Measurements from ENCODE around the gene PPP2R5D.
"Not testable (repeated sequence)": the region's sequence is repeated elsewhere in the genome, so short reads cannot be mapped to it uniquely, and the experiment has no call there.

PPP2R5D gene

GRCh38 chr6:43037197-43037596 lies 52.8 kb downstream of the PPP2R5D start:
- H3K27ac ChIP-seq (ENCODE audit: low read length): no peak overlapping the region
- no peaks in the 10 kb centered on the region for H3K4me1 ChIP-seq (ENCODE audit: insufficient read depth, low read length)
- peaks cover 64% of the 10 kb centered on the region for H3K36me3 ChIP-seq (ENCODE audit: insufficient read depth, low read depth, low read length)
- H3K4me3 ChIP-seq (ENCODE audit: low read length): no peak overlapping the region
- no peaks in the 10 kb centered on the region for H3K9me3 ChIP-seq (ENCODE audit: insufficient read depth, low read depth, low read length)
- no peaks in the 10 kb centered on the region for H3K27me3 ChIP-seq (ENCODE audit: insufficient read depth, low read length)
- H3K9ac ChIP-seq (ENCODE audit: low read depth, low read length): no peak overlapping the region

- no peaks in the 10 kb centered on the region for H3K9me3 ChIP-seq (ENCODE audit: insufficient read depth, low read depth, low read length)
- peaks cover 62% of the 10 kb centered on the region for H3K36me3 ChIP-seq (ENCODE audit: insufficient read depth, low read depth, low read length)
- H3K4me3 ChIP-seq (ENCODE audit: low read length): no peak overlapping the region
- H3K9ac ChIP-seq (ENCODE audit: low read depth, low read length): no peak overlapping the region
- no peaks in the 10 kb centered on the region for H3K4me1 ChIP-seq (ENCODE audit: insufficient read depth, low read length)
- H3K27ac ChIP-seq (ENCODE audit: low read length): no peak overlapping the region
- no peaks in the 10 kb centered on the region for H3K27me3 ChIP-seq (ENCODE audit: insufficient read depth, low read length)
Measured at GRCh38 chr6:43037706-43038105, 53.3 kb downstream of the PPP2R5D start.

- no peak overlapping the region for H3K9ac ChIP-seq (ENCODE audit: low read depth, low read length)
- no peaks in the 10 kb centered on the region for H3K4me1 ChIP-seq (ENCODE audit: insufficient read depth, low read length)
- no peak overlapping the region for H3K4me3 ChIP-seq (ENCODE audit: low read length)
- H3K27ac ChIP-seq (ENCODE audit: low read length): no peak overlapping the region
- no peaks in the 10 kb centered on the region for H3K27me3 ChIP-seq (ENCODE audit: insufficient read depth, low read length)
- peaks cover 64% of the 10 kb centered on the region for H3K36me3 ChIP-seq (ENCODE audit: insufficient read depth, low read depth, low read length)
- H3K9me3 ChIP-seq (ENCODE audit: insufficient read depth, low read depth, low read length): no peaks in the 10 kb centered on the region
Measured at GRCh38 chr6:43038727-43039126, 54.4 kb downstream of the PPP2R5D start.

- Histone ChIP-seq H3K9me3 (ENCODE audit: insufficient read depth, low read depth, low read length) (no peaks in the 10 kb centered on the region), H3K4me1 (ENCODE audit: insufficient read depth, low read length) (no peaks in the 10 kb centered on the region), H3K36me3 (ENCODE audit: insufficient read depth, low read depth, low read length) (peaks cover 63% of the 10 kb centered on the region), H3K9ac (ENCODE audit: low read depth, low read length) (no peak overlapping the region), H3K27ac (ENCODE audit: low read length) (no peak overlapping the region), H3K4me3 (ENCODE audit: low read length) (no peak overlapping the region), H3K27me3 (ENCODE audit: insufficient read depth, low read length) (no peaks in the 10 kb centered on the region)
Measured at GRCh38 chr6:43040542-43041257, 56.3 kb downstream of the PPP2R5D start.

- H3K9ac ChIP-seq (ENCODE audit: low read depth, low read length); H3K27ac ChIP-seq (ENCODE audit: low read length); H3K27me3 ChIP-seq (ENCODE audit: insufficient read depth, low read length); H3K9me3 ChIP-seq (ENCODE audit: insufficient read depth, low read depth, low read length); H3K4me1 ChIP-seq (ENCODE audit: insufficient read depth, low read length); H3K4me3 ChIP-seq (ENCODE audit: low read length): not testable (repeated sequence)
- H3K36me3 ChIP-seq (ENCODE audit: insufficient read depth, low read depth, low read length): peaks cover 66% of the 10 kb centered on the region
Measured at GRCh38 chr6:43041475-43041874, 57.1 kb downstream of the PPP2R5D start.

GRCh38 chr6:43043310-43043709 lies 58.9 kb downstream of the PPP2R5D start:
- no peak overlapping the region for H3K4me3 ChIP-seq (ENCODE audit: low read length)
- H3K4me1 ChIP-seq (ENCODE audit: insufficient read depth, low read length): no peaks in the 10 kb centered on the region
- no peaks in the 10 kb centered on the region for H3K9me3 ChIP-seq (ENCODE audit: insufficient read depth, low read depth, low read length)
- no peak overlapping the region for H3K27ac ChIP-seq (ENCODE audit: low read length)
- H3K9ac ChIP-seq (ENCODE audit: low read depth, low read length): no peak overlapping the region
- H3K27me3 ChIP-seq (ENCODE audit: insufficient read depth, low read length): no peaks in the 10 kb centered on the region
- H3K36me3 ChIP-seq (ENCODE audit: insufficient read depth, low read depth, low read length): peaks cover 63% of the 10 kb centered on the region

GRCh38 chr6:43045371-43045930 lies 61.1 kb downstream of the PPP2R5D start:
- H3K9ac ChIP-seq (ENCODE audit: low read depth, low read length): no peak overlapping the region
- peaks cover 67% of the 10 kb centered on the region for H3K36me3 ChIP-seq (ENCODE audit: insufficient read depth, low read depth, low read length)
- H3K27me3 ChIP-seq (ENCODE audit: insufficient read depth, low read length): no peaks in the 10 kb centered on the region
- H3K4me1 ChIP-seq (ENCODE audit: insufficient read depth, low read length): no peaks in the 10 kb centered on the region
- H3K27ac ChIP-seq (ENCODE audit: low read length): no peak overlapping the region
- H3K9me3 ChIP-seq (ENCODE audit: insufficient read depth, low read depth, low read length): no peaks in the 10 kb centered on the region
- H3K4me3 ChIP-seq (ENCODE audit: low read length): no peak overlapping the region

GRCh38 chr6:43047998-43048397 lies 63.6 kb downstream of the PPP2R5D start:
- Histone ChIP-seq H3K4me3 (ENCODE audit: low read length) (no peak overlapping the region), H3K9me3 (ENCODE audit: insufficient read depth, low read depth, low read length) (no peaks in the 10 kb centered on the region), H3K9ac (ENCODE audit: low read depth, low read length) (no peak overlapping the region), H3K36me3 (ENCODE audit: insufficient read depth, low read depth, low read length) (peaks cover 60% of the 10 kb centered on the region), H3K4me1 (ENCODE audit: insufficient read depth, low read length) (peaks cover 5% of the 10 kb centered on the region), H3K27ac (ENCODE audit: low read length) (no peak overlapping the region), H3K27me3 (ENCODE audit: insufficient read depth, low read length) (no peaks in the 10 kb centered on the region)

- H3K36me3 ChIP-seq (ENCODE audit: insufficient read depth, low read depth, low read length): peaks cover 51% of the 10 kb centered on the region
- no peak overlapping the region for H3K4me3 ChIP-seq (ENCODE audit: low read length)
- no peak overlapping the region for H3K9ac ChIP-seq (ENCODE audit: low read depth, low read length)
- no peak overlapping the region for H3K27ac ChIP-seq (ENCODE audit: low read length)
- peaks cover 9% of the 10 kb centered on the region for H3K4me1 ChIP-seq (ENCODE audit: insufficient read depth, low read length)
- no peaks in the 10 kb centered on the region for H3K27me3 ChIP-seq (ENCODE audit: insufficient read depth, low read length)
- H3K9me3 ChIP-seq (ENCODE audit: insufficient read depth, low read depth, low read length): no peaks in the 10 kb centered on the region
Measured at GRCh38 chr6:43050981-43051380, 66.6 kb downstream of the PPP2R5D start.

- Histone ChIP-seq H3K36me3 (ENCODE audit: insufficient read depth, low read depth, low read length) (peaks cover 44% of the 10 kb centered on the region), H3K27ac (ENCODE audit: low read length) (no peak overlapping the region), H3K27me3 (ENCODE audit: insufficient read depth, low read length) (no peaks in the 10 kb centered on the region), H3K9ac (ENCODE audit: low read depth, low read length) (peak overlapping the region; percentile 89; the same call in 1 of the 2 replicates), H3K9me3 (ENCODE audit: insufficient read depth, low read depth, low read length) (no peaks in the 10 kb centered on the region), H3K4me1 (ENCODE audit: insufficient read depth, low read length) (peaks cover 9% of the 10 kb centered on the region), H3K4me3 (ENCODE audit: low read length) (peak overlapping the region; percentile 79)
Measured at GRCh38 chr6:43052225-43052841, 68.0 kb downstream of the PPP2R5D start.

- H3K9me3 ChIP-seq (ENCODE audit: insufficient read depth, low read depth, low read length): no peaks in the 10 kb centered on the region
- peaks cover 45% of the 10 kb centered on the region for H3K36me3 ChIP-seq (ENCODE audit: insufficient read depth, low read depth, low read length)
- H3K4me1 ChIP-seq (ENCODE audit: insufficient read depth, low read length): peaks cover 9% of the 10 kb centered on the region
- no peaks in the 10 kb centered on the region for H3K27me3 ChIP-seq (ENCODE audit: insufficient read depth, low read length)
- peak overlapping the region; percentile 89 for H3K9ac ChIP-seq (ENCODE audit: low read depth, low read length)
- H3K4me3 ChIP-seq (ENCODE audit: low read length): peak overlapping the region; percentile 79
- peak overlapping the region; percentile 93 for H3K27ac ChIP-seq (ENCODE audit: low read length)
Measured at GRCh38 chr6:43052842-43053544, 68.6 kb downstream of the PPP2R5D start.

Data from iPS-20b (cell line).